PC-3 (cell line): ENCODE data around the gene FAM53B.
"Not testable (repeated sequence)": the region's sequence is repeated elsewhere in the genome, so short reads cannot be mapped to it uniquely, and the experiment has no call there.

Source experiments
- CTCF ChIP-seq: fragments of 300-600 bp; sonication (generic); conservative IDR thresholded peaks from 2 replicates; pipeline ENCODE4 v1.5.1; 2017; ENCODE audit warnings: antibody characterized with exemption, low read depth, mild to moderate bottlenecking, low read length
- EZH2 ChIP-seq: fragments of 300-600 bp; sonication (generic); IDR thresholded peaks from one replicate; pipeline ENCODE4 v1.6.1; 2017; ENCODE audit warnings: antibody characterized with exemption, mild to moderate bottlenecking, low read length; ENCODE audit not compliant: unreplicated experiment

GRCh38 chr10:124588341-124588735 lies 155.8 kb downstream of the FAM53B start:
- TF ChIP-seq CTCF, EZH2: not testable (repeated sequence)
